IMR-90 (cell line): ENCODE data around the gene ZNF407. TPM values are rescaled to one million over a fixed set of nuclear protein-coding genes. Genes with fewer than 3 reads are reported as not detected.

Source experiments
- ATAC-seq: fragments of 200-7000 bp; cut with Tn5 transposase; 2 replicates; pipeline ENCODE4 v1.9.1; 2020; ENCODE audit warnings: low read depth, mild to moderate bottlenecking, moderate library complexity
- BruUV-seq: library from RNA; stranded (reverse); fragments of 400-500 nt; replicated peaks from 2 replicates; lab custom pipeline; 2021; lab: Mats Ljungman, UMichigan
- CTCF ChIA-PET: fragments of 300-600 bp; formaldehyde crosslinking; extraction: SDS; loops from one replicate; lab custom pipeline; 2021; ENCODE audit warnings: antibody characterized with exemption; lab: Yijun Ruan, JAX
- POLR2A ChIA-PET: fragments of 300-600 bp; sonication (Branson Sonifier 250); formaldehyde crosslinking; loops from one replicate; lab custom pipeline; 2022; ENCODE audit warnings: antibody characterized with exemption; ENCODE audit not compliant: unreplicated experiment; lab: Charles Lee
- DNase-seq: peaks from one replicate; pipeline ENCODE4 v3.0.0; 2013
- H2AFZ ChIP-seq: replicated peaks from 2 replicates; pipeline ENCODE3; 2013; ENCODE audit warnings: low read length, mild to moderate bottlenecking; ENCODE audit not compliant: poor library complexity
- H2AK5ac ChIP-seq: 2 replicates; pipeline ENCODE4 v1.6.1; 2013; ENCODE audit warnings: low read depth, low read length, inconsistent platforms
- H2AK9ac ChIP-seq: replicated peaks from 2 replicates; pipeline ENCODE3; 2013; ENCODE audit warnings: mild to moderate bottlenecking, low read depth, low read length, moderate library complexity; ENCODE audit not compliant: poor library complexity
- H2BK120ac ChIP-seq: 2 replicates; pipeline ENCODE4 v1.6.1; 2013; ENCODE audit warnings: low read depth, low read length, inconsistent platforms
- H2BK15ac ChIP-seq: 3 replicates; pipeline ENCODE4 v1.6.1; 2013; ENCODE audit warnings: low read depth, low read length, inconsistent platforms
- H2BK20ac ChIP-seq: 2 replicates; pipeline ENCODE4 v1.6.1; 2013; ENCODE audit warnings: low read depth, mild to moderate bottlenecking, inconsistent platforms, low read length, moderate library complexity
- H2BK5ac ChIP-seq: 2 replicates; pipeline ENCODE4 v1.6.1; 2013; ENCODE audit warnings: mild to moderate bottlenecking, low read depth, low read length, inconsistent platforms; ENCODE audit not compliant: poor library complexity, severe bottlenecking
- H3K14ac ChIP-seq: replicated peaks from 2 replicates; pipeline ENCODE4 v1.6.1; 2013; ENCODE audit warnings: low read depth, low read length, inconsistent platforms
- H3K18ac ChIP-seq: 2 replicates; pipeline ENCODE4 v1.6.1; 2013; ENCODE audit warnings: low read depth, low read length, control low read depth
- H3K23ac ChIP-seq: 2 replicates; pipeline ENCODE4 v1.6.1; 2013; ENCODE audit warnings: low read depth, low read length, inconsistent platforms
- H3K27ac ChIP-seq: 2 replicates; pipeline ENCODE4 v1.5.1; 2013; ENCODE audit warnings: mild to moderate bottlenecking, control low read depth, low read length; ENCODE audit not compliant: insufficient read depth
- H3K27me3 ChIP-seq: 2 replicates; pipeline ENCODE4 v1.6.1; 2013; ENCODE audit warnings: low read length; ENCODE audit not compliant: control insufficient read depth, insufficient read depth
- H3K36me3 ChIP-seq: 2 replicates; pipeline ENCODE4 v1.6.1; 2013; ENCODE audit warnings: low read length, mixed read lengths; ENCODE audit not compliant: control insufficient read depth, insufficient read depth
- H3K4ac ChIP-seq: 2 replicates; pipeline ENCODE4 v1.6.1; 2013; ENCODE audit warnings: low read depth, low read length, inconsistent platforms
- H3K4me1 ChIP-seq: 2 replicates; pipeline ENCODE4 v1.6.1; 2013; ENCODE audit warnings: low read length, mixed read lengths; ENCODE audit not compliant: control insufficient read depth, insufficient read depth
- H3K4me2 ChIP-seq: 2 replicates; pipeline ENCODE4 v1.6.1; 2013; ENCODE audit warnings: low read depth, mild to moderate bottlenecking, control low read depth, low read length, moderate library complexity
- H3K4me3 ChIP-seq: 2 replicates; pipeline ENCODE4 v1.5.1; 2013; ENCODE audit warnings: low read depth, mild to moderate bottlenecking, control low read depth, low read length, moderate library complexity; ENCODE audit not compliant: insufficient read depth
- H3K56ac ChIP-seq: 2 replicates; pipeline ENCODE4 v1.6.1; 2013; ENCODE audit warnings: low read length, inconsistent platforms; ENCODE audit not compliant: insufficient read depth; ENCODE audit errors: extremely low read depth
- H3K79me1 ChIP-seq, 2 experiments: 2 replicates each; pipeline ENCODE4 v1.6.1; 2013; ENCODE audit warnings: low read length in 2 of 2, inconsistent platforms in 1 of 2, low read depth in 1 of 2
- H3K9ac ChIP-seq: 2 replicates; pipeline ENCODE4 v1.6.1; 2013; ENCODE audit warnings: low read depth, low read length, control low read depth
- H3K9me1 ChIP-seq: 2 replicates; pipeline ENCODE4 v1.6.1; 2013; ENCODE audit warnings: low read length, inconsistent platforms; ENCODE audit not compliant: insufficient read depth
- H3K9me3 ChIP-seq: 2 replicates; pipeline ENCODE4 v1.6.1; 2013; ENCODE audit warnings: low read length; ENCODE audit not compliant: control insufficient read depth, insufficient read depth
- H4K20me1 ChIP-seq: 2 replicates; pipeline ENCODE4 v1.6.1; 2013; ENCODE audit warnings: low read length, inconsistent platforms; ENCODE audit not compliant: insufficient read depth
- H4K5ac ChIP-seq: 2 replicates; pipeline ENCODE4 v1.6.1; 2013; ENCODE audit warnings: mild to moderate bottlenecking, low read depth, low read length, control low read depth
- H4K8ac ChIP-seq, 2 experiments: 2 replicates each; pipeline ENCODE4 v1.6.1; 2013; ENCODE audit warnings: low read depth in 2 of 2, low read length in 2 of 2, control low read depth in 1 of 2, inconsistent platforms in 1 of 2
- H4K91ac ChIP-seq: 2 replicates; pipeline ENCODE4 v1.6.1; 2013; ENCODE audit warnings: low read depth, low read length, inconsistent platforms; ENCODE audit not compliant: insufficient read depth
- CEBPB ChIP-seq: IDR thresholded peaks from 2 replicates; pipeline ENCODE4 v1.6.1; 2012; ENCODE audit warnings: low read depth, low read length, improper control_type of control experiment
- FOS ChIP-seq: fragments of 150-350 bp; IDR thresholded peaks from 2 replicates; pipeline ENCODE4 v1.6.1; 2016; ENCODE audit warnings: low read depth, low read length
- MXI1 ChIP-seq: IDR thresholded peaks from 2 replicates; pipeline ENCODE4 v1.6.1; 2012; ENCODE audit warnings: low read depth, mild to moderate bottlenecking, low read length, moderate library complexity, borderline replicate concordance
- RCOR1 ChIP-seq: IDR thresholded peaks from 2 replicates; pipeline ENCODE4 v1.6.1; 2012; ENCODE audit warnings: mild to moderate bottlenecking, low read length, improper control_type of control experiment; ENCODE audit not compliant: insufficient replicate concordance
- RFX5 ChIP-seq: IDR thresholded peaks from 2 replicates; pipeline ENCODE4 v1.8.0; 2012; ENCODE audit warnings: low read depth, mild to moderate bottlenecking, low read length, moderate library complexity
- WGBS, 2 experiments: methylation state at CpG; one replicate each; pipeline versions ENCODE4 v1.1.5 to v1.1.7; 2013; ENCODE audit warnings: missing lambda C conversion rate in 2 of 2; ENCODE audit not compliant: insufficient read length in 1 of 2; ENCODE audit errors: extremely low coverage in 2 of 2; 5-methylcytosine and 5-hydroxymethylcytosine counted together
- dilution Hi-C: fragments of 300-500 bp; cut with HindIII; formaldehyde crosslinking; loops from one replicate; pipeline ENCODE4 v1.14.3; 2018; ENCODE audit warnings: low sequenced_read_pairs; ENCODE audit not compliant: unreplicated experiment
- in situ Hi-C: fragments of 300-500 bp; cut with MboI; formaldehyde crosslinking; loops from 3 replicates; pipeline ENCODE4 v1.14.3; 2019; ENCODE audit warnings: low sequenced_read_pairs, inconsistent platforms, mixed read lengths
- intact Hi-C: fragments of 100-400 bp; cut with micrococcal nuclease; formaldehyde crosslinking; loops from 2 replicates; pipeline ENCODE4 v1.10.0; 2022
- polyA plus RNA-seq, 3 experiments: library from polyadenylated mRNA; depleted of rRNA; stranded (reverse); fragments of >200 nt; gene quantifications; 2 replicates each; pipeline ENCODE4 v1.2.3, GENCODE V29; 2012; ENCODE audit warnings: low replicate concordance in 1 of 3
- total RNA-seq: library from RNA; depleted of rRNA; stranded (reverse); fragments of >200 nt; gene quantifications from 2 replicates; pipeline ENCODE4 v1.2.3, GENCODE V29; 2012
- TF ChIP-seq, protein P1 (sequence below): conservative IDR thresholded peaks from 2 replicates; pipeline ENCODE4 v1.5.1; 2012; ENCODE audit warnings: mild to moderate bottlenecking, low read depth, low read length, improper control_type of control experiment

Gene ZNF407
- total and polyA plus RNA-seq, 2 of the 4 experiments (the other 2 are of a cell fraction), result 3.1 to 20.1 TPM

GRCh38 chr18:74574916-74575315 is 22.8 kb upstream of the ZNF407 start:
- 61% methylated on average over 2 of the region's 2 CpGs; no CpG with 5 or more reads in 1 of the 2 experiments for WGBS, 2 experiments
- ATAC-seq, result no peak
- H2AFZ ChIP-seq, result no peak overlapping the region

More at GRCh38 chr18:74574916-74575315, 22.8 kb upstream of the ZNF407 start:
- no peak overlapping the region for H2BK5ac ChIP-seq
- H2BK20ac ChIP-seq, result no peak overlapping the region
- H2AK5ac ChIP-seq, result no peak overlapping the region
- H3K56ac ChIP-seq, result no peak overlapping the region
- H3K4me2 ChIP-seq, result no peak overlapping the region
- H2BK120ac ChIP-seq, result no peak overlapping the region
- no peak overlapping the region for H3K4me3 ChIP-seq
- no peak overlapping the region for H4K8ac ChIP-seq
- no peak overlapping the region for H3K23ac ChIP-seq
- no peak overlapping the region for H3K14ac ChIP-seq
- no peaks in the 10 kb centered on the region for H3K36me3 ChIP-seq
- H3K27ac ChIP-seq, result no peak overlapping the region
- H4K91ac ChIP-seq, result no peak overlapping the region
- no peaks in the 10 kb centered on the region for H3K4me1 ChIP-seq
- H2BK15ac ChIP-seq, result no peak overlapping the region
- TF ChIP-seq RCOR1 (no peak), MXI1 (no peak), CEBPB (no peak), FOS (no peak), RFX5 (no peak)
- TF ChIP-seq, protein P1, sequence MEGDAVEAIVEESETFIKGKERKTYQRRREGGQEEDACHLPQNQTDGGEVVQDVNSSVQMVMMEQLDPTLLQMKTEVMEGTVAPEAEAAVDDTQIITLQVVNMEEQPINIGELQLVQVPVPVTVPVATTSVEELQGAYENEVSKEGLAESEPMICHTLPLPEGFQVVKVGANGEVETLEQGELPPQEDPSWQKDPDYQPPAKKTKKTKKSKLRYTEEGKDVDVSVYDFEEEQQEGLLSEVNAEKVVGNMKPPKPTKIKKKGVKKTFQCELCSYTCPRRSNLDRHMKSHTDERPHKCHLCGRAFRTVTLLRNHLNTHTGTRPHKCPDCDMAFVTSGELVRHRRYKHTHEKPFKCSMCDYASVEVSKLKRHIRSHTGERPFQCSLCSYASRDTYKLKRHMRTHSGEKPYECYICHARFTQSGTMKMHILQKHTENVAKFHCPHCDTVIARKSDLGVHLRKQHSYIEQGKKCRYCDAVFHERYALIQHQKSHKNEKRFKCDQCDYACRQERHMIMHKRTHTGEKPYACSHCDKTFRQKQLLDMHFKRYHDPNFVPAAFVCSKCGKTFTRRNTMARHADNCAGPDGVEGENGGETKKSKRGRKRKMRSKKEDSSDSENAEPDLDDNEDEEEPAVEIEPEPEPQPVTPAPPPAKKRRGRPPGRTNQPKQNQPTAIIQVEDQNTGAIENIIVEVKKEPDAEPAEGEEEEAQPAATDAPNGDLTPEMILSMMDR, result no peak
- dilution Hi-C loops, result no loop called here
- POLR2A ChIA-PET, result no interaction called here
- no peaks in the 10 kb centered on the region for H3K9me1 ChIP-seq
- no peak overlapping the region for H3K4ac ChIP-seq
- H3K79me1 ChIP-seq, result no peaks in the 10 kb centered on the region
- no peaks in the 10 kb centered on the region for H3K9me3 ChIP-seq
- H3K9ac ChIP-seq, result no peak overlapping the region
- no peak overlapping the region for H4K5ac ChIP-seq
- no peaks in the 10 kb centered on the region for H4K20me1 ChIP-seq
- in situ Hi-C loops, result loop anchor here (25.0 kb wide), 1 partner anchor 363 kb away; no protein-coding TSS in a partner anchor
- H3K27me3 ChIP-seq, result peaks cover 19% of the 10 kb centered on the region
- H3K18ac ChIP-seq, result no peak overlapping the region
- BruUV-seq, result no TSS peak
- CTCF ChIA-PET, result no interaction called here
- no peak for DNase-seq
- no peak overlapping the region for H2AK9ac ChIP-seq
- intact Hi-C loops, result no loop called here
